HCT116 (cell line): Measurements from ENCODE around the gene CKAP2L.
A peak's percentile ranks its signal among the peaks of the same experiment; 100 is the strongest.

Experiments used
- CTCF ChIP-seq, 3 experiments: fragments of 200-600 bp in 1 of 3; sonication (generic) in 1 of 3; IDR thresholded peaks in 2 of 3; conservative IDR thresholded peaks in 1 of 3; 2 replicates each; pipeline ENCODE4 v1.5.1; 2012 to 2017; ENCODE audit warnings: low read depth in 2 of 3, low read length in 2 of 3, antibody characterized with exemption in 1 of 3, borderline replicate concordance in 1 of 3, control low read depth in 1 of 3, mild to moderate bottlenecking in 1 of 3, mixed read lengths in 1 of 3, mixed run types in 1 of 3, moderate library complexity in 1 of 3; ENCODE audit not compliant: insufficient read depth in 1 of 3
- EZH2 ChIP-seq: fragments of 200-600 bp; sonication (generic); IDR thresholded peaks from 2 replicates; pipeline ENCODE4 v1.6.1; 2017; ENCODE audit warnings: antibody characterized with exemption, mixed run types
- EZH2phosphoT487 ChIP-seq: fragments of 200-600 bp; IDR thresholded peaks from 2 replicates; pipeline ENCODE4 v1.6.1; 2018; ENCODE audit warnings: antibody characterized with exemption, borderline replicate concordance
- JUND ChIP-seq: IDR thresholded peaks from 2 replicates; pipeline ENCODE4 v1.6.1; 2012
- POLR2AphosphoS5 ChIP-seq: IDR thresholded peaks from 2 replicates; pipeline ENCODE4 v1.6.1; 2011; ENCODE audit warnings: mild to moderate bottlenecking, low read depth, low read length, moderate library complexity
- YY1 ChIP-seq: IDR thresholded peaks from 2 replicates; pipeline ENCODE4 v1.6.1; 2011; ENCODE audit warnings: low read length, low read depth, moderate library complexity, mild to moderate bottlenecking; ENCODE audit not compliant: insufficient replicate concordance; ENCODE audit errors: extremely low read depth

- no peak for TF ChIP-seq EZH2phosphoT487
- TF ChIP-seq CTCF (IDR thresholded peaks at IDR 0.05 in 2 of 3, conservative IDR thresholded peaks at IDR 0.05 in 1 of 3; ENCODE audit: borderline replicate concordance in 1 of 3, insufficient read depth in 1 of 3, low read depth in 2 of 3, low read length in 2 of 3) = peak in 1 of 3 experiments; percentile 15; a peak in 1 of 6 replicates
- no peak for TF ChIP-seq EZH2
- TF ChIP-seq JUND = no peak
- TF ChIP-seq YY1 = no peak
- TF ChIP-seq POLR2AphosphoS5 = no peak
Observed at GRCh38 chr2:112807233-112807807, 42.9 kb upstream of the CKAP2L start.
